GM19328 (cell line): ENCODE measurements around the gene USP34.

Experiments
- ATAC-seq: cut with Tn5 transposase; IDR thresholded peaks from one replicate; pipeline ENCODE4 v1.9.1; 2021; ENCODE audit warnings: mild to moderate bottlenecking, moderate library complexity; ENCODE audit not compliant: unreplicated experiment

Gene USP34

GRCh38 chr2:61379521-61379920 is 91.4 kb downstream of the USP34 start:
- no peak for ATAC-seq

- no peak for ATAC-seq
Measured at GRCh38 chr2:61378281-61378680, 92.6 kb downstream of the USP34 start.

GRCh38 chr2:61377046-61377445 is 93.8 kb downstream of the USP34 start:
- ATAC-seq, result no peak

GRCh38 chr2:61376211-61376610 is 94.7 kb downstream of the USP34 start:
- ATAC-seq, result no peak

GRCh38 chr2:61371027-61371426 is 99.9 kb downstream of the USP34 start:
- no peak for ATAC-seq

- ATAC-seq, result no peak
Measured at GRCh38 chr2:61368687-61369665, 101.9 kb downstream of the USP34 start.

GRCh38 chr2:61367177-61367576 is 103.7 kb downstream of the USP34 start:
- ATAC-seq, result no peak

- ATAC-seq, result no peak
Measured at GRCh38 chr2:61363580-61363979, 107.3 kb downstream of the USP34 start.

- ATAC-seq, result no peak
Measured at GRCh38 chr2:61362873-61363272, 108.0 kb downstream of the USP34 start.

GRCh38 chr2:61361068-61361467 is 109.8 kb downstream of the USP34 start:
- no peak for ATAC-seq

GRCh38 chr2:61359058-61359457 is 111.8 kb downstream of the USP34 start:
- no peak for ATAC-seq

- no peak for ATAC-seq
Measured at GRCh38 chr2:61357681-61358080, 113.2 kb downstream of the USP34 start.

- ATAC-seq, result no peak
Measured at GRCh38 chr2:61356958-61357350, 113.9 kb downstream of the USP34 start.

GRCh38 chr2:61356261-61356957 is 114.5 kb downstream of the USP34 start:
- no peak for ATAC-seq

- no peak for ATAC-seq
Measured at GRCh38 chr2:61354543-61355197, 116.2 kb downstream of the USP34 start.

- ATAC-seq, result no peak
Measured at GRCh38 chr2:61353909-61354308, 117.0 kb downstream of the USP34 start.

- ATAC-seq, result no peak
Measured at GRCh38 chr2:61350777-61351176, 120.1 kb downstream of the USP34 start.

- ATAC-seq, result no peak
Measured at GRCh38 chr2:61343141-61343540, 127.7 kb downstream of the USP34 start.

GRCh38 chr2:61340242-61340641 is 130.6 kb downstream of the USP34 start:
- ATAC-seq, result no peak

- no peak for ATAC-seq
Measured at GRCh38 chr2:61338447-61338846, 132.4 kb downstream of the USP34 start.

- no peak for ATAC-seq
Measured at GRCh38 chr2:61335187-61335586, 135.7 kb downstream of the USP34 start.

GRCh38 chr2:61334466-61334865 is 136.4 kb downstream of the USP34 start:
- ATAC-seq, result no peak
